Chondrocyte (in vitro differentiated cells): ENCODE measurements around the gene PTPRK. TPM values are rescaled to one million over a fixed set of nuclear protein-coding genes. Genes with fewer than 3 reads are reported as not detected.

Experiments
- DNase-seq: peaks from one replicate; pipeline ENCODE4 v3.0.0; 2021; ENCODE audit warnings: mixed read lengths, low spot score
- H3K27ac Mint-ChIP-seq: one replicate; pipeline ENCODE4 v1.8.0; 2021; ENCODE audit warnings: mild to moderate bottlenecking, moderate library complexity, mixed read lengths; ENCODE audit not compliant: unreplicated experiment
- H3K27me3 Mint-ChIP-seq: 2 replicates; pipeline ENCODE4 v1.8.0; 2021; ENCODE audit warnings: low read depth, mixed read lengths
- H3K36me3 Mint-ChIP-seq: 2 replicates; pipeline ENCODE4 v1.8.0; 2021; ENCODE audit warnings: low read depth, mixed read lengths
- H3K4me1 Mint-ChIP-seq: 2 replicates; pipeline ENCODE4 v1.8.0; 2021; ENCODE audit warnings: low read depth, mild to moderate bottlenecking, mixed read lengths
- H3K4me3 Mint-ChIP-seq: one replicate; pipeline ENCODE4 v1.8.0; 2021; ENCODE audit warnings: mild to moderate bottlenecking, moderate library complexity, mixed read lengths; ENCODE audit not compliant: unreplicated experiment
- H3K9me3 Mint-ChIP-seq: 2 replicates; pipeline ENCODE4 v1.8.0; 2021; ENCODE audit warnings: low read depth, mixed read lengths
- CTCF ChIP-seq: fragments of 200-600 bp; sonication (generic); IDR thresholded peaks from 2 replicates; pipeline ENCODE4 v1.5.0; 2021; ENCODE audit warnings: antibody characterized with exemption, mild to moderate bottlenecking, moderate library complexity
- total RNA-seq: library from RNA; stranded (reverse); gene quantifications from 3 replicates; pipeline ENCODE4 v1.2.1, GENCODE V29; 2021

PTPRK gene
- total RNA-seq, 1 donor from 2014 or later, result 63.3 TPM

DNA sequence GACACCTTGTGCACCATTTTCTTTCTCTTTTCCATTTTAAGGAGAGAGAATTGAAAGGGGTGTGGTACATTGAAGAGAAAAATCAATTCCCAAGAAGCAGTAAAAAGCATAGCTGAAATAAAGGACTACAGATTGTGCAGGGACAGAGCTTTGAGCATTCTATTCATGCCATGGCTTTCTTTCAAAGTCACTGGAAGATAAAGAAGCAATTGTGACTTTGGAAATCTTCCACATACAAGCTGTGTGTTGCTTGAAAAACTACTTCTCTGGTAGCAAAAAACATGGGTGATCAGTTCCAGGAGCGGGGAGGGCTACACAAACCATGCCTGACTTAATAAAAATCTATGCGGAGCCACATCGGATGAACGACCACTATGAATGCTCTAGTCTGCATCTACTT is 389.4 kb downstream of the PTPRK start:
- no peak overlapping the region for H3K4me3 Mint-ChIP-seq
- H3K36me3 Mint-ChIP-seq, result peaks cover 1% of the 10 kb centered on the region
- no peak for TF ChIP-seq CTCF
- DNase-seq, result no peak
- H3K27ac Mint-ChIP-seq, result no peak overlapping the region
- H3K9me3 Mint-ChIP-seq, result peaks cover 4% of the 10 kb centered on the region
- H3K4me1 Mint-ChIP-seq, result peaks cover 39% of the 10 kb centered on the region
- no peaks in the 10 kb centered on the region for H3K27me3 Mint-ChIP-seq

GRCh38 chr6:128129679-128130078 is 390.7 kb downstream of the PTPRK start:
- no peak for TF ChIP-seq CTCF
- no peak overlapping the region for H3K4me3 Mint-ChIP-seq
- no peaks in the 10 kb centered on the region for H3K36me3 Mint-ChIP-seq
- H3K27me3 Mint-ChIP-seq, result no peaks in the 10 kb centered on the region
- H3K9me3 Mint-ChIP-seq, result peaks cover 4% of the 10 kb centered on the region
- no peak for DNase-seq
- no peak overlapping the region for H3K27ac Mint-ChIP-seq
- peaks cover 36% of the 10 kb centered on the region for H3K4me1 Mint-ChIP-seq

GRCh38 chr6:128127650-128128049 is 392.7 kb downstream of the PTPRK start:
- H3K9me3 Mint-ChIP-seq, result peaks cover 3% of the 10 kb centered on the region
- no peaks in the 10 kb centered on the region for H3K36me3 Mint-ChIP-seq
- DNase-seq, result no peak
- no peak overlapping the region for H3K27ac Mint-ChIP-seq
- H3K27me3 Mint-ChIP-seq, result no peaks in the 10 kb centered on the region
- peaks cover 37% of the 10 kb centered on the region for H3K4me1 Mint-ChIP-seq
- TF ChIP-seq CTCF, result no peak
- H3K4me3 Mint-ChIP-seq, result no peak overlapping the region

DNA sequence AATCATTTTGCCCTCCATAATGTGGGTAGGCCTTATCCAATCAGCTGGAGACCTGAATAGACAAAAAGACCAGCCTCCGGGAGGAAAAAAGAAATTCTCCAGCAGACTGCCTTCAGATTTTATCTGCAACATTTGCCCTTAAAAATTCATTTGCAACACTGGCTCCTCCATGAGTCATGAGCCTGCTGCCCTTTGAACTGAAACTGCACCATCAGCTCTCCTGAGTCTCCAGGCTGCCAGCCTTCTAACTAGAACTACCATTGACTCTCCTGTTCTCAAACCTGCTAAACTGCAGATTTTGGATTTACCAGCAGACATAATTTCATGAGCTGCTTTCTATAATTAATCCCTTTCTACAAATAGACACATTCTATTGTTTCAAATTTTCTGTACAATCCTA is 395.7 kb downstream of the PTPRK start:
- no peak for DNase-seq
- TF ChIP-seq CTCF, result no peak
- H3K4me1 Mint-ChIP-seq, result peaks cover 14% of the 10 kb centered on the region

GRCh38 chr6:128121610-128122009 is 398.8 kb downstream of the PTPRK start:
- no peaks in the 10 kb centered on the region for H3K27me3 Mint-ChIP-seq
- no peaks in the 10 kb centered on the region for H3K36me3 Mint-ChIP-seq
- no peak overlapping the region for H3K4me3 Mint-ChIP-seq
- H3K9me3 Mint-ChIP-seq, result no peaks in the 10 kb centered on the region
- H3K27ac Mint-ChIP-seq, result no peak overlapping the region
- no peak for DNase-seq
- peaks cover 19% of the 10 kb centered on the region for H3K4me1 Mint-ChIP-seq
- no peak for TF ChIP-seq CTCF

More for the DNA sequence above, 395.7 kb downstream of the PTPRK start:
- Mint-ChIP-seq H3K9me3 (no peaks in the 10 kb centered on the region), H3K36me3 (no peaks in the 10 kb centered on the region), H3K27me3 (no peaks in the 10 kb centered on the region), H3K27ac (no peak overlapping the region), H3K4me3 (no peak overlapping the region)
